ENCODE measurements around the gene XPO5.

The XPO5 gene

DNA sequence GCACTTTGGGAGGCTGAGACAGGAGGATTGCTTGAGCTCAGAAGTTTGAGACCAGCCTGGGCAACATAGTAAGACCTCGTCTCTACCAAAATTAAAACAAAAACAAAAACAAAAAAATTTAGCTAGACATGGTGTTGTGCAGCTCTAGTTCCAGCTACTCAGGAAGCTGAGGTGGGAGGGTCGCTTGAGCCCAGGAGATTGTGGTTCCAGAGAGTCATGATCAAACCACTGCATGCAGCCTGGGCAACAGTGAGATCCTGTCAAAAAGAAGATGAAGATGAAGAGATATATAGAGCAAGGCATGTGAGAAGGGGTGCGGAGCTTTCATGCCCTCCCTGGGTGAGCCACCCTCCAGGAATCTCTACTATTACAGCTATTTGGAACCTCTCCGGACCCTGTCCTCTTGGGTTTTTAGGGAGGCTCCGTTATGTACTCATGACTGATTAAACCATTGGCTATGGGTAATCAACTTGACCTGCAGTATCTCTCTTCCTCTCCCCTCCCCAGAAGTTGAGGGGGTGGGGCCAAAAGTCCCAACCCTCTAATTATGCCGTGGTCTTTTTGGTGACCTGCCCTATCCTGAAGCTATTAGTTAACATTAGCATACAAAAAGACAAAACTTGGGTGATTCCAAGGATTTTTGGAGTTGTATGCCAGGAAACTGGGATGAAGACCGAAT lies 9.2 kb upstream of the XPO5 start:
- TF ChIP-seq, protein P1, sequence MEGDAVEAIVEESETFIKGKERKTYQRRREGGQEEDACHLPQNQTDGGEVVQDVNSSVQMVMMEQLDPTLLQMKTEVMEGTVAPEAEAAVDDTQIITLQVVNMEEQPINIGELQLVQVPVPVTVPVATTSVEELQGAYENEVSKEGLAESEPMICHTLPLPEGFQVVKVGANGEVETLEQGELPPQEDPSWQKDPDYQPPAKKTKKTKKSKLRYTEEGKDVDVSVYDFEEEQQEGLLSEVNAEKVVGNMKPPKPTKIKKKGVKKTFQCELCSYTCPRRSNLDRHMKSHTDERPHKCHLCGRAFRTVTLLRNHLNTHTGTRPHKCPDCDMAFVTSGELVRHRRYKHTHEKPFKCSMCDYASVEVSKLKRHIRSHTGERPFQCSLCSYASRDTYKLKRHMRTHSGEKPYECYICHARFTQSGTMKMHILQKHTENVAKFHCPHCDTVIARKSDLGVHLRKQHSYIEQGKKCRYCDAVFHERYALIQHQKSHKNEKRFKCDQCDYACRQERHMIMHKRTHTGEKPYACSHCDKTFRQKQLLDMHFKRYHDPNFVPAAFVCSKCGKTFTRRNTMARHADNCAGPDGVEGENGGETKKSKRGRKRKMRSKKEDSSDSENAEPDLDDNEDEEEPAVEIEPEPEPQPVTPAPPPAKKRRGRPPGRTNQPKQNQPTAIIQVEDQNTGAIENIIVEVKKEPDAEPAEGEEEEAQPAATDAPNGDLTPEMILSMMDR (conservative IDR thresholded peaks at IDR 0.05; ENCODE audit: low read length) = no peak
- no peak overlapping the region for H3K4me3 ChIP-seq (ENCODE audit: low read length)
- DNase-seq (ENCODE audit: low read depth) = peak; percentile 69

DNA sequence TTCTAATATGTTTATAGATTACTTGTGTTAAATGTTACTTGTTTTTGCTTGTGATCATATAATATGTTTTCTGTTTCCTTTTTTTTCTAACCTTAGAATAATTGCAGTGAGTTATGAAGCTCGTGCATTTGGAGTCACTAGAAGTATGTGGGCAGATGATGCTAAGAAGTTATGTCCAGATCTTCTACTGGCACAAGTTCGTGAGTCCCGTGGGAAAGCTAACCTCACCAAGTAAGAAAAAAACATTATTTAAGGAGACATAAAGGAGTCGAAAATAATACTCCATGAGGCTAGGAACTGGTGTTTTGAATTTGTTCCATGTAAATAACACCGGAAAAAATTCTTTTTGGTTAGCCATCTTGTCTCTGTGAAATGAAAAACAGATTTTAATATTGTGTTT lies 7.1 kb upstream of the XPO5 start:
- no peak overlapping the region for H3K4me3 ChIP-seq (ENCODE audit: low read length)
- peak; percentile 80 for DNase-seq (ENCODE audit: low read depth)
- TF ChIP-seq, protein P1 (conservative IDR thresholded peaks at IDR 0.05; ENCODE audit: low read length) = no peak

DNA sequence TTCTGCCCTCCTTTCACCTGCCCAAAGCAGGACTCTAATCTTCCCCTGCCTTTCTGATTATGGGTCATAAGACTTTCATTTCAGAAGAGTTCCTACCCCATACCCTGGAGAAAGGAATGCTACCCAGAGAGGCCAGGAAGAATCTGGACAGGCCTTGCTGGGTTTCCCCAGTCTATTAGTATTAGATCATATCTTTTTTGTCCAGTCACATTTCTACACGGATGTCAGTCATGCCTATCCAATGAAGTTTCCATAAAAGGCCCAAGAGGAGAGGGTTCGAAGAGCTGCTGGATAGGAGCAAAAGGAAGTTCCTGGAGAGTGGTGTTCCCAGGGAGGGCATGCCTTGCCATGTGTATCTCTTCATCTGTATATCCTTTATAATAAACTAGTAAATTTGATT lies 3.3 kb upstream of the XPO5 start:
- DNase-seq (ENCODE audit: low read depth) = peak; percentile 22
- H3K4me3 ChIP-seq (ENCODE audit: low read length) = no peak overlapping the region
- TF ChIP-seq, protein P1 (conservative IDR thresholded peaks at IDR 0.05; ENCODE audit: low read length) = no peak

DNA sequence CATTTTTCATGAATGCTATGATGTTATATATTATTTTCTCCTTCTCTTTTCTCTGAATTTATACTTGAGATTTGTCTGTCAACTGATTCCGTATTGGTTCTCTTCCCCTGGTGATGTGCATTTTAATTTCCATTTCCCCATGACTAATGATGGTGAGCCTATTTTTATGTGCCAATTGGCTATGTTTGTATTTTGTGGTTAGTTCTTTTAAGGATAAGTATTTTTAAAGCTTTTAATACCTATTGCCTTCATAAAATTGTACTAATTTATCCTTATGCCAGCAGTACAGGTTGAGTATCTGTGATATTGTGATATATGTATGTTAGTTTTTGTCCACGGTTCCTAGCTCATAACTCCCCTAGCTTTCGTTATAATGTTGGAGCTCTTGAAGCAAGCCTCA lies 2.9 kb upstream of the XPO5 start:
- H3K4me3 ChIP-seq (ENCODE audit: low read length) = no peak overlapping the region
- peak; percentile 3 for DNase-seq (ENCODE audit: low read depth)
- TF ChIP-seq, protein P1 (conservative IDR thresholded peaks at IDR 0.05; ENCODE audit: low read length) = no peak

DNA sequence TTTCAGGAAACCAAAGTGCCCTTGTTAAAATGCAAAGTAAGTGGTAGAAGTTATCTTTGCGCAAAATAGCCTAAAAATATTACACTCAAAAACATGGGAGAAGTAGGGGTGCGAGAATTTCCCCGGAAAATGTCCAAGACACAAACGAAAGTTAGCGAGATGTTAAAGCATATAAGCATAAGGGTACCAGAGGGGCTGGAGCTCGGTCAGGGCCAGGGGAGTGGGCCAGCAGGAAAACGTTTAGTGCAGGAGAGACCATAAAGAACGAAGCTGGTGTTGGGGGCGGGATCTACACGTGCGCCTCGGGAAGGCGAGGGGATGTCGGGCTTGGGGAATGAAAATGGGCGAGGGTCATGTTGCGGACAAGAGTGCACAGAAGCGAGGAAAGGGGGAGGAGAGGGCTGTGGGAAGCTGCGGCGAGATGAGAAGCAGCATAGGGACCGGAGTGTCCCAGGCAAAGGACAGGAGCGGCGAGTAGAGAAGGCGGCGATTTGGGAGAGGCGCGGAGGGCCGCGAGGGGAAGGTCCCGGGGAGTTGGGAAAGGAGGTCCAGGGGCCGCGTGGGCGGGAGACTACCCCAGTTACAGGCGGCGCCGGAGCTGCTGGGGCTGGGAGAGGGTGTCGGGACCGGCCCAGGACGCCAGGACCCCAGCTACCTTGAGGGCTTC lies 600 bp downstream of the XPO5 start:
- H3K4me3 ChIP-seq (ENCODE audit: low read length) = peak overlapping the region; percentile 79
- DNase-seq (ENCODE audit: low read depth) = peak; percentile 10
- TF ChIP-seq, protein P1 (conservative IDR thresholded peaks at IDR 0.05; ENCODE audit: low read length) = no peak

DNA sequence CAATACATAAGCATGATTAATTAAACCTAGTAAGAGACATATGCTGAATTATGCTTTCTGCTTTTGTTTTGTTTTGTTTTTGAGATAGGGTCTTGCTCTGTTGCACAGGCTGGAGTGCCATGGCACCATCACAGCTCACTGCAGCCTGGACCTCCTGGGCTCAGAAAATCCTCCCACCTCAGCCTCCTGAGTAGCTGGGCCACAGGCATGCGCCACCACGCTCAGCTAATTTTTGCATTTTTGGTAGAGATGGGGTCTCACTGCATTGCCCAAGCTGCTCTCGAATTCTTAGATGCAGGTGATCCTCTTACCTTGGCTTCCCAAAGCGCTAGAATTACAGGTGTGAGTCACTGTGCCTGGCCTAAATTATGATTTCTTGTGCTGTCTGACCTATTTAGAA lies 3.8 kb downstream of the XPO5 start:
- H3K4me3 ChIP-seq (ENCODE audit: low read length) = no peak overlapping the region
- TF ChIP-seq, protein P1 (conservative IDR thresholded peaks at IDR 0.05; ENCODE audit: low read length) = no peak
- DNase-seq (ENCODE audit: low read depth) = no peak

DNA sequence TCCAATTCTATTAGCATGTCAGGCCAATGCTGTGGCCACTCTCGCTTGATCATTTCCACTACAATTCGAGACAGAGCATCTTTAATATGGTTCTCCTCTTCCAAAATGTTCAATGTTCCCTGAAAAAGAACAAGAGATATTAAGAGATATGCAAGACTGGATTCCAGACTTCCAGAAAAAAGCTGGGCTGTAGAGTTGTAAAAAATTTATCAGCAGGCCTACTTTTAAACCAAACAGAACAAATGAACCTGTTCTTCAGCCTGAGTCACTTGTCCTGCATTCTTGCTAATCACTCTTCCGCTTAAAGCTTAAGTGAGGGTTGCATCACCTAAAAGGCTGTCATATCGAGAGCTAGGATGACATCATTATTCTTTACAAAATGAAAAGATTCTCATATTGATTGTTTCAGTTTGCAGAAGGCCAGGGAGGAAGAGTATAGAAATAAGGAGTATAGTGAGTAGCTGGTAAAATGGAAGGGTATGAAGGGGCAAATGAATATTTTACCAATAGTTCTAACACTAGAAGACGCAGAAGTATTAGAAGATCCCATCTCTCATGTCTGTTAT lies 4.9 kb downstream of the XPO5 start:
- no peak overlapping the region for H3K4me3 ChIP-seq (ENCODE audit: low read length)
- peak; percentile 9 for DNase-seq (ENCODE audit: low read depth)
- TF ChIP-seq, protein P1 (conservative IDR thresholded peaks at IDR 0.05; ENCODE audit: low read length) = no peak

Measured in AG10803 (cell line).